DOHH2 (cell line): ENCODE results near the gene DENND5B.

Experiments
- EZH2phosphoT487 ChIP-seq: fragments of 200-600 bp; sonication (generic); IDR thresholded peaks from 2 replicates; pipeline ENCODE4 v1.6.1; 2017; ENCODE audit warnings: borderline replicate concordance, mild to moderate bottlenecking, antibody characterized with exemption, low read length, moderate library complexity, mixed read lengths
- TF ChIP-seq, protein P1 (sequence below): fragments of 200-600 bp; sonication (generic); IDR thresholded peaks from one replicate; pipeline ENCODE4 v1.5.1; 2014; ENCODE audit warnings: antibody characterized with exemption, mild to moderate bottlenecking, low read depth, low read length; ENCODE audit not compliant: poor library complexity, severe bottlenecking

DNA sequence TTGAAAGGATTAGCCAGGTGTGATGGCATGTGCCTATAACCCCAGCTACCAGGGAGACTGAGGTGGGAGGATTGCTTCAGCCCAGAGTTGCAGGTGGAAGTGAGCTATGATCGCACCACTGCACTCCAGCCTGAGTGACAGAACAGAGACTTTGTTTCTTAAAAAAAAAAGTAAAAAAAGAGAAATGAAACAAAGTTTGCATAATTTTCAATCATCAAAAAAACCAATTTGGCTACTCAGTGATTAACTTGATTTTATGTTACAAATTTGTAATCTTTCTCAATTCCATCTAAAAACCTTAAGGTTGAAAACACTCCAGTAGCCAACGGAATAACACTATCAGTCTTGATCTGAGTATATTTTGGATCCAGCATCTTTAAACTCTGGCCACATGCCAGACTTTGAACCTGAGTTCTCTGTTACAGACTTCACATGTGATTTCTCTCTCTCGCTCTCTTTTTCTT lies 12.6 kb upstream of the DENND5B start:
- TF ChIP-seq, protein P1, sequence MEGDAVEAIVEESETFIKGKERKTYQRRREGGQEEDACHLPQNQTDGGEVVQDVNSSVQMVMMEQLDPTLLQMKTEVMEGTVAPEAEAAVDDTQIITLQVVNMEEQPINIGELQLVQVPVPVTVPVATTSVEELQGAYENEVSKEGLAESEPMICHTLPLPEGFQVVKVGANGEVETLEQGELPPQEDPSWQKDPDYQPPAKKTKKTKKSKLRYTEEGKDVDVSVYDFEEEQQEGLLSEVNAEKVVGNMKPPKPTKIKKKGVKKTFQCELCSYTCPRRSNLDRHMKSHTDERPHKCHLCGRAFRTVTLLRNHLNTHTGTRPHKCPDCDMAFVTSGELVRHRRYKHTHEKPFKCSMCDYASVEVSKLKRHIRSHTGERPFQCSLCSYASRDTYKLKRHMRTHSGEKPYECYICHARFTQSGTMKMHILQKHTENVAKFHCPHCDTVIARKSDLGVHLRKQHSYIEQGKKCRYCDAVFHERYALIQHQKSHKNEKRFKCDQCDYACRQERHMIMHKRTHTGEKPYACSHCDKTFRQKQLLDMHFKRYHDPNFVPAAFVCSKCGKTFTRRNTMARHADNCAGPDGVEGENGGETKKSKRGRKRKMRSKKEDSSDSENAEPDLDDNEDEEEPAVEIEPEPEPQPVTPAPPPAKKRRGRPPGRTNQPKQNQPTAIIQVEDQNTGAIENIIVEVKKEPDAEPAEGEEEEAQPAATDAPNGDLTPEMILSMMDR: no peak
- TF ChIP-seq EZH2phosphoT487: no peak
